ENCODE measurements around the gene CDH23.

The CDH23 gene

DNA sequence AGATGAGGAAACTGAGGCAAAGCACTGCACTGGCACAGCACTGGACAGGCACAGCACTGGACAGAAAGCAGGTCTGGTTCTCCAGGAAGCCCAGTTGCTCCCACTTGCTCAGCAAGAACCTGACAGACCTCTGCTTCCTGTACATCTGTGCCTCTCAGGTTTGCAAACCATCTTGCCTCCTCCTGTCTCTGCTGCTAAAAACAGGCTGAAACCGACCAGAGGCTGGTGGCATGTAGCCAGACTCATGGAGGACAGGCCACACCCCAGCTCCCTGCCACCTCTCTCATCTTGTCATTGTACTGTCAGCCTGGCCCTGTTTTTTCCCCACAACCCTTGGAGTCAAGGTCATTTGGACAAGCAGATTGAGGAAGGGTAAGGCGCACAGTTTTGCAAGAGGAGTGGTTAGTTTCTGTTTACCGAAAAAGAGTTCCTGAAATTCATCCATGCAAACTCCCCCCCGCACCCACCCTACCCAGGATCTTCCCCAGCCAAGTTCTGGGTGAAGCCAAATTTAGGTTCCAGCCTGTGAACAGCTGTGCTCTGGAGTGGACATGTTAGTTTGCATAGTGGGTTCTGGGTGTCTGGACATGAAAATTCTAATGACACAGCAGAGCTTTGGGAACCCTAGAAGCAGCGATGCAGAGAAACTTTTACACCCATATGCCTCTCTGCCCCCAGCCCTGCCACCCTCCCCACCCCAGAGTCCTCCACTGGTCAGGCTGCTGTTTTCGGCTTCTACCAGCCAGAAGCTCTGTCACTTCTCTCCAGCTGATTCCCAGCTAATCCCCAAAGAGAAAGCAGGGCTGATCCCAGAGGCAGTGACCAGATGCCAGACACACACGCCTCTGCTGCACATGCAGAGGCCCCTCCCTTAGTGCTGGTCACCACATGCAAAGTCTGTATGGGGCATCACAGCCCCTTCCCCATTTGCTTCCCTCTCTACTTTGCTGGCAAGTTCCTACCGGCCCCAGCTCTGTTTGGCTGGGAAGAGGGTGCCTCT, 331.3 kb downstream of the CDH23 start:
- TF ChIP-seq BHLHE40 (IDR thresholded peaks at IDR 0.05; ENCODE audit: borderline replicate concordance) (no peak), LEF1 (IDR thresholded peaks at IDR 0.05; ENCODE audit: borderline replicate concordance) (no peak), ARNT (IDR thresholded peaks at IDR 0.05) (no peak), ELF4 (IDR thresholded peaks at IDR 0.05) (no peak), CTBP1 (IDR thresholded peaks at IDR 0.05; ENCODE audit: borderline replicate concordance) (no peak), ZNF384 (IDR thresholded peaks at IDR 0.05) (no peak), FOXK2 (IDR thresholded peaks at IDR 0.05) (no peak), FOXA1 (IDR thresholded peaks at IDR 0.05) (no peak), TARDBP (IDR thresholded peaks at IDR 0.05) (no peak)
- POLR2A ChIA-PET = no interaction called here
- no peak for DNase-seq (ENCODE audit: extremely low spot score)
- CTCF ChIA-PET = interaction anchor here (1.2 to 1.3 kb wide), 2 partner anchors 11 to 29 kb away, joined by 3 to 4 read pairs; no protein-coding TSS in a partner anchor

DNA sequence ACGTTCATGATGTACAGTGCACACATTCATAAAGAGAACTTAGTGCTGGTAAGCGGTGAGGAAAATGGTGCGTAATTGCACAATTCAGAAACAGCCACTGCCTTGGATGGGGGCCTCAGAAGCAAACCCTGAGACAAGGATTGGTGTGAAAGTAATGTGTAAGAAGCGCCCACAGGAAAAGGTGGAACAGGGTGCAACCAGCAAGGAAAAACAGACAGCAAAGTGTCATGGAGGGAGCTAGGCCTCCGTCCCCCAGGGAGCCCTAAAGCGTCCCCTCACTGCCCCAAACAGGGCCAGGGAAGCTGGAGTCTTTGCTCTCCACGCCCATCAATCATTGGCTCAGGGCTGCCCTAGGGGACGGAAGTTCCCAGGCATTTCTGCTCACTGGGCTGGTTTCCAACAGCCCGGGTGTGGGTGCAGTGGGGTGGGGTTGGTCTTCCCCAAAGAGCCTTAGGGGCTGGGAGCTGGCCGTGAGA, 332.5 kb downstream of the CDH23 start:
- TF ChIP-seq HDGF (IDR thresholded peaks at IDR 0.05; ENCODE audit: borderline replicate concordance) (no peak), BHLHE40 (IDR thresholded peaks at IDR 0.05; ENCODE audit: borderline replicate concordance) (no peak)
- TF ChIP-seq, protein P1, sequence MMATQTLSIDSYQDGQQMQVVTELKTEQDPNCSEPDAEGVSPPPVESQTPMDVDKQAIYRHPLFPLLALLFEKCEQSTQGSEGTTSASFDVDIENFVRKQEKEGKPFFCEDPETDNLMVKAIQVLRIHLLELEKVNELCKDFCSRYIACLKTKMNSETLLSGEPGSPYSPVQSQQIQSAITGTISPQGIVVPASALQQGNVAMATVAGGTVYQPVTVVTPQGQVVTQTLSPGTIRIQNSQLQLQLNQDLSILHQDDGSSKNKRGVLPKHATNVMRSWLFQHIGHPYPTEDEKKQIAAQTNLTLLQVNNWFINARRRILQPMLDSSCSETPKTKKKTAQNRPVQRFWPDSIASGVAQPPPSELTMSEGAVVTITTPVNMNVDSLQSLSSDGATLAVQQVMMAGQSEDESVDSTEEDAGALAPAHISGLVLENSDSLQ (IDR thresholded peaks at IDR 0.05) = peak; percentile 74
- POLR2A ChIA-PET = no interaction called here
- no peak for DNase-seq (ENCODE audit: extremely low spot score)
- CTCF ChIA-PET = interaction anchor here (1.2 to 1.3 kb wide), 2 partner anchors 30 to 86 kb away, joined by 3 to 4 read pairs; no protein-coding TSS in a partner anchor

DNA sequence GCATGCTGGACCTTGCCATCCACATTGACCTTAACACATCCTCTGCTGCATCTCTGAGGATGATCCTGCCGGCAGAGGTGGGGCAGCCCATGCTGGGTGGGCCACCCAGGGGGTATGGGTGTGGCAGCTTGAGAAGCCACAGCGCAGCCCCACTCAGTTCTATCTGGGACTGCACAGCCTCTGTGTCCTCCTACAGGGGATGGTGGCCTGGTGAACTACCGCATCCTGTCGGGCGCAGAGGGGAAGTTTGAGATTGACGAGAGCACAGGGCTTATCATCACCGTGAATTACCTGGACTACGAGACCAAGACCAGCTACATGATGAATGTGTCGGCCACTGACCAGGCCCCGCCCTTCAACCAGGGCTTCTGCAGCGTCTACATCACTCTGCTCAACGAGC, 335.1 kb downstream of the CDH23 start:
- TF ChIP-seq ELF4 (IDR thresholded peaks at IDR 0.05) (no peak), L3MBTL2 (conservative IDR thresholded peaks at IDR 0.05) (no peak), FOXK2 (IDR thresholded peaks at IDR 0.05) (no peak), BHLHE40 (IDR thresholded peaks at IDR 0.05; ENCODE audit: borderline replicate concordance) (no peak), HDGF (IDR thresholded peaks at IDR 0.05; ENCODE audit: borderline replicate concordance) (no peak), TARDBP (IDR thresholded peaks at IDR 0.05) (no peak), CTBP1 (IDR thresholded peaks at IDR 0.05; ENCODE audit: borderline replicate concordance) (no peak), ARNT (IDR thresholded peaks at IDR 0.05) (no peak), SP1 (IDR thresholded peaks at IDR 0.05) (no peak), NFRKB (IDR thresholded peaks at IDR 0.05) (no peak), LEF1 (IDR thresholded peaks at IDR 0.05; ENCODE audit: borderline replicate concordance) (no peak), FOXM1 (IDR thresholded peaks at IDR 0.05; ENCODE audit: borderline replicate concordance) (no peak), ZNF384 (IDR thresholded peaks at IDR 0.05) (no peak), FOXA1 (IDR thresholded peaks at IDR 0.05) (no peak), SUZ12 (IDR thresholded peaks at IDR 0.05) (no peak)
- no peak for DNase-seq (ENCODE audit: extremely low spot score)
- CTCF ChIA-PET = no interaction called here
- POLR2A ChIA-PET = no interaction called here

DNA sequence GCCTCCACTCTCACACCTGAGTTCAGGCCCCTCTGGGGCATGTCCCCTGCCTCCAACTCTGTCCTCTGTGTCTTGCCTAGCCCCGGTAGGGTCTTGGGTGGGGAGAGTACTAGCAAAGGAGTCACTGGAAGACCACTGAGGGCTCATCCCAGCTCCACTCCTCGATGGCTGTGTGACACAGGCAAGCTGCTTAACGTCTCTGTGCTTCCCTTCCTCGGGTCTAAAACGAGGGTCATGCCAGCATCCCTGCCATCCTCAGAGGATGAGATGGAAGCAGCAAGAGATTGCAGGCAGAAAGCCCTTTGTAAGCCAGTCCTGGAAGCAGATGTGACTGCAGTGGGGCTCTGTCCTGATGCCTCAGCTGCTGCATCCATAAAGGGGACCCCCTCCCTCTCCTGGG, 338.1 kb downstream of the CDH23 start:
- POLR2A ChIA-PET = no interaction called here
- TF ChIP-seq ARNT (IDR thresholded peaks at IDR 0.05) = no peak
- TF ChIP-seq LEF1 (IDR thresholded peaks at IDR 0.05; ENCODE audit: borderline replicate concordance) = no peak
- no peak for TF ChIP-seq HDGF (IDR thresholded peaks at IDR 0.05; ENCODE audit: borderline replicate concordance)
- TF ChIP-seq L3MBTL2 (conservative IDR thresholded peaks at IDR 0.05) = no peak
- TF ChIP-seq NFRKB (IDR thresholded peaks at IDR 0.05) = no peak
- TF ChIP-seq FOXK2 (IDR thresholded peaks at IDR 0.05) = no peak
- no peak for TF ChIP-seq FOXM1 (IDR thresholded peaks at IDR 0.05; ENCODE audit: borderline replicate concordance)
- TF ChIP-seq ELF4 (IDR thresholded peaks at IDR 0.05) = no peak
- TF ChIP-seq SP1 (IDR thresholded peaks at IDR 0.05) = no peak
- no peak for TF ChIP-seq TARDBP (IDR thresholded peaks at IDR 0.05)
- TF ChIP-seq, protein P1 (IDR thresholded peaks at IDR 0.05) = no peak
- no peak for TF ChIP-seq BHLHE40 (IDR thresholded peaks at IDR 0.05; ENCODE audit: borderline replicate concordance)
- TF ChIP-seq ZNF384 (IDR thresholded peaks at IDR 0.05) = no peak
- TF ChIP-seq SUZ12 (IDR thresholded peaks at IDR 0.05) = no peak
- no peak for TF ChIP-seq CTBP1 (IDR thresholded peaks at IDR 0.05; ENCODE audit: borderline replicate concordance)
- no peak for TF ChIP-seq FOXA1 (IDR thresholded peaks at IDR 0.05)
- CTCF ChIA-PET = no interaction called here
- no peak for DNase-seq (ENCODE audit: extremely low spot score)

DNA sequence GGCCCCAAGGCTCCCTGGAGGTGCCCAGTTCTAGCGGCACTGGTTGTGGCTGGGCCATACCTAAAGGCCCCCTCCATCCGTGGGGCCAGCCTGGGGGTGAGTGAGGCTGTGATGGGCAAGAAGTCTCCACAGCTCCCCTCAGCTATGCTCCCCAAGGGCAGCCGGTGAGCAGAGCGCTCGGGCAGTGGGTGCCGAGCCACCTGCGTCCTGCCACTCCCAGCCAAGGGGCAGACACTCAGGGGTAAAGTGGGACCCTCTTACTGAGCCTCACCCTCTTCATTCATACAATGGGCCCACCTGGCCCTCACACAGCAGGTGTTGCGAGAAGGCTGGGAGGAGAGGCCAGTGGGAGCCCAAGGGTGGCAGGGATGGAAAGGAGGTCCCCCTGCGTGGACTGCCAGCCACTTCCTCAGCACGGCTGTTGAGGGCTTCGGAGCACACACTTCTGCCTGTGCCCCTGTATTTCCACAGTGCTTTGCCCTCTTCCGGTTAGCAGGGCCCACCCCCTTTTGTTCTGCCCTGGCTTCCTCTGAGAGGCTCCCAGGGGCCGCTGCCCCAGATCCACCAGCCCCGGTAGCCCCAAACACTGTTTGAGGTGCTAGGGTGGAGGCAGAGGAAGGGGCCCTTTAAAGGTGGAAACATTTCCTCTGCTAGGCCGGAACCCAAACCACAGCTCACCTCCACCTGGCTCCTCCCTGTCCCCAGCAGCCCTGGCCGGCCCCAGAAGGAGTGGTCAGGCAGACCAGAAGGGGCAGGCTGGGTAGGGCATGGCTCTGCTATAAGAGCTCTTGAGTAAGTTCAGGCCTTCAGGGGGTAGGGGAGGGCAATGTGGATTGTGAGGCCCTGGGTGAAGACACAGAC, 339.2 kb downstream of the CDH23 start:
- ChIA-PET POLR2A (no interaction called here), CTCF (interaction anchor here (0.9 kb wide), 1 partner anchor 38 kb away, joined by 3 read pairs; no protein-coding TSS in a partner anchor)
- no peak for DNase-seq (ENCODE audit: extremely low spot score)
- TF ChIP-seq BHLHE40 (IDR thresholded peaks at IDR 0.05; ENCODE audit: borderline replicate concordance) (no peak), SP1 (IDR thresholded peaks at IDR 0.05) (no peak), HDGF (IDR thresholded peaks at IDR 0.05; ENCODE audit: borderline replicate concordance) (0 out of 2 replicates have a peak, but pooled peaks have one; percentile 46), FOXA1 (IDR thresholded peaks at IDR 0.05) (no peak), SUZ12 (IDR thresholded peaks at IDR 0.05) (no peak), TARDBP (IDR thresholded peaks at IDR 0.05) (no peak), ARNT (IDR thresholded peaks at IDR 0.05) (no peak)
- TF ChIP-seq, protein P1 (IDR thresholded peaks at IDR 0.05) = no peak

Measured in HEK293T (cell line).